HEK293 (cell line): ENCODE results near the gene TVP23C.
"Not testable (repeated sequence)": the region's sequence is repeated elsewhere in the genome, so short reads cannot be mapped to it uniquely, and the experiment has no call there.

Experiments
- CTCF ChIA-PET: fragments of 350-600 bp; formaldehyde crosslinking; extraction: SDS; loops from one replicate; lab custom pipeline; 2021; ENCODE audit warnings: antibody characterized with exemption; lab: Yijun Ruan, JAX
- POLR2A ChIA-PET: fragments of 300-600 bp; formaldehyde crosslinking; extraction: SDS; loops from one replicate; lab custom pipeline; 2020; ENCODE audit warnings: antibody characterized with exemption, inconsistent platforms; lab: Yijun Ruan, JAX
- H3K27ac ChIP-seq: fragments of 200-500 bp; sonication (Bioruptor generic); 2 replicates; pipeline ENCODE4 v1.5.1; 2014; ENCODE audit warnings: low read depth, low read length, control low read depth, inconsistent platforms; ENCODE audit errors: extremely low read depth
- H3K36me3 ChIP-seq, 2 experiments: fragments of 200-500 bp in 1 of 2; sonication (Bioruptor generic) in 1 of 2; 1 replicate in 1 of 2; 2 replicates in 1 of 2; pipeline ENCODE4 v1.5.1; 2014 to 2017; ENCODE audit warnings: inconsistent platforms in 2 of 2, low read length in 2 of 2; ENCODE audit not compliant: control insufficient read depth in 2 of 2, insufficient read depth in 1 of 2
- H3K4me1 ChIP-seq: fragments of 200-500 bp; sonication (Bioruptor generic); 2 replicates; pipeline ENCODE4 v1.5.1; 2014; ENCODE audit warnings: mild to moderate bottlenecking, low read length, inconsistent platforms; ENCODE audit not compliant: control insufficient read depth, insufficient read depth
- H3K4me3 ChIP-seq: 2 replicates; pipeline ENCODE4 v1.5.1; 2011; ENCODE audit warnings: low read depth, mild to moderate bottlenecking, control low read depth, low read length, moderate library complexity
- H3K9me3 ChIP-seq: fragments of 200-500 bp; sonication (Bioruptor generic); 2 replicates; pipeline ENCODE4 v1.5.1; 2014; ENCODE audit warnings: low read depth, low read length, inconsistent platforms; ENCODE audit not compliant: control insufficient read depth, insufficient read depth
- SCRT2 ChIP-seq: fragments of 450-650 bp; formaldehyde crosslinking; IDR thresholded peaks from 2 replicates; pipeline ENCODE4 v1.5.1; 2016; ENCODE audit warnings: missing biosample characterization, missing genetic modification characterization

TVP23C gene

DNA sequence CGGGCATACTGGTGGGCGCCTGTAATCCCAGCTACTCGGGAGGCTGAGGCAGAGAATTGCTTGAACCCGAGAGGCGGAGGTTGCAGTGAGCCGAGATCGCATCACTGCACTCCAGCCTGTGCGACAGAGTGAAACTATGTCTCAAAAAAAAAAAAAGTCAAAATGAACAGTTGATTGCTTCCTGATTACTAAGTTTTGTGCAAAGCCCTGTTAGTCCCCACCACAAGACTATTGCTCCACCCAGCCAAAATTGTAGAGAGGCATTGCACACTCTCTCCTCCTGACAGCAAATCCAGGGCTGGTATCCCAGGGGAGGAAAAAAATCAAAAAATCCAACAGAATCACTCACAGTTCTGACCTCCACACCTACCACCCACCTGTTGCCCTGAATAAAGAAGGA lies 29.7 kb upstream of the TVP23C start:
- H3K36me3 ChIP-seq, CTCF ChIA-PET, POLR2A ChIA-PET, H3K4me1 ChIP-seq, H3K27ac ChIP-seq, H3K4me3 ChIP-seq: not testable (repeated sequence)
- TF ChIP-seq SCRT2 (tag by site-specific recombination) = peak; percentile 42; the same call in 1 of the 2 replicates
- TF ChIP-seq, all 188 proteins: peak for 1; not testable (repeated sequence) for 187
- H3K9me3 ChIP-seq = not testable (repeated sequence)

- H3K4me3 ChIP-seq, H3K4me1 ChIP-seq, H3K9me3 ChIP-seq, POLR2A ChIA-PET, H3K27ac ChIP-seq, CTCF ChIA-PET, H3K36me3 ChIP-seq: not testable (repeated sequence)
Observed at GRCh38 chr17:15591986-15592385, 28.7 kb upstream of the TVP23C start.

GRCh38 chr17:15590844-15591243 lies 27.6 kb upstream of the TVP23C start:
- H3K4me1 ChIP-seq, H3K27ac ChIP-seq, H3K36me3 ChIP-seq, H3K9me3 ChIP-seq, H3K4me3 ChIP-seq, CTCF ChIA-PET, POLR2A ChIA-PET: not testable (repeated sequence)

DNA sequence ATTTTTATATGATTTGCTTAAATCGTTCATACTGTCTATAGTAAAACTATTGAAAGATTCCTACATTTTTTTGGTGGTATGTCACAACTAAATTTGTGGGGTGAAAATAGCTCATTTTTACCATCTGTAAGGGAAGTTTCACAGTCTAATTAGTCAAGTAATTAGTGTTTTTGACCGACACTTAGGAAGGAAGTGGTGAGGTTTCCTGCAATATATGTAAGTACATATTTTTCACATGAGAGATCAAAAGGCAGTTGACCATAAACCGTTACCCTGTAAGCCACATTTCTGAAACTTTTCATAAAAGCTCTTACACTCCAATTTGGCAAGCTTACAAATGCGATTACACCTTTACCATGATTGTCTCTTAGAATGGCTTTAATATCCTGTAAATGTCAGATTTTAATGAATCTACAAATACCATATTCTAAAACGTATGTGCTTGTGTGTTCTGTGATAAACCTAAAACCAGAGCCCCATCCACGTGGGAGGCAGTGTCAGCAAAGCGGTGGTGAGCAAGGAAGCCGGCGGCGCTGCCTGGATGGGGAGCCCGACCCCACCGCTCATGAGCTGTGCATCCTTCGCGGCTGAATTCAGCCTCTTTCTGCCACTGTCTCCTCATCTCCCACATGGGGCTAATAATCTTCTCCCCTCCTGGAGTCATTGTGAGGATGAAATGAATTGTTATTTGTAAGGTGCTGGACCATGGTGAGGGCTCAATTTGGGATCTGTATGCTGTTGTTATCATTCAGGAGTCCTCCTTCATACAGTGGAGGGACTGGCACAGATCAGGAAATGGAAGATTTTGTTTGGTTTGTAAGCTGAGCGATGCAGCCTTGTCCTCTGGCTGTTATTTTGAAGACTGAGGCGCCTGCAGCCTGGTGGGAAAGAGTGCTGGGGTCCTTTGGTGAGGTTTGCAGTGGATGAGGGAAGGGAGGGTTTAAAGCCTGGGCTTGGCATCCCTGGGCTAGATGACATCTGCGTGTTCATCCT lies 26.6 kb upstream of the TVP23C start:
- CTCF ChIA-PET = not testable (repeated sequence)

GRCh38 chr17:15588017-15588416 lies 24.7 kb upstream of the TVP23C start:
- H3K4me1 ChIP-seq, H3K27ac ChIP-seq, CTCF ChIA-PET, H3K9me3 ChIP-seq, POLR2A ChIA-PET, H3K36me3 ChIP-seq, H3K4me3 ChIP-seq: not testable (repeated sequence)

More for the DNA sequence above, 26.6 kb upstream of the TVP23C start:
- H3K27ac ChIP-seq, POLR2A ChIA-PET, H3K4me3 ChIP-seq, H3K9me3 ChIP-seq, H3K4me1 ChIP-seq, H3K36me3 ChIP-seq: not testable (repeated sequence)

GRCh38 chr17:15583313-15583712 lies 20.0 kb upstream of the TVP23C start:
- H3K9me3 ChIP-seq, H3K36me3 ChIP-seq, H3K4me1 ChIP-seq, H3K27ac ChIP-seq, H3K4me3 ChIP-seq, POLR2A ChIA-PET, CTCF ChIA-PET: not testable (repeated sequence)

DNA sequence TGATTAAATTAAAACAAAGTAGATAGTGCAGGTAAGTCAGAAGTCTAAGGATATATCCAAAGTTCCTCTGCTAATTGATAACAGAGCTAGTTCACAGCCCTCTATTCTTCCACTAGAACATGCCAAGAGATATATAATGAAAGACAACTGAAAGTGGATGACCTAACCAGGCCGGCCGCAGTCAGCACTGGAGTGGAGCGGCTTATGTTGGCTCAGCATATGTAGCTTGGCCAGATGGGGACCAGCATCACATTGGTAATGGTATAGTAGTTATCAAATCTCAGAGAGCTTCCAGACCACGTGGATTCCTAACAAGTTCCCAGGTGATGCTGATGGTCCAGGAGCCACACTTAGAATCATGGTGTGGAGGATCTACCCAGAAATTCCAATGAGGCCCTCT lies 18.2 kb upstream of the TVP23C start:
- POLR2A ChIA-PET = not testable (repeated sequence)

DNA sequence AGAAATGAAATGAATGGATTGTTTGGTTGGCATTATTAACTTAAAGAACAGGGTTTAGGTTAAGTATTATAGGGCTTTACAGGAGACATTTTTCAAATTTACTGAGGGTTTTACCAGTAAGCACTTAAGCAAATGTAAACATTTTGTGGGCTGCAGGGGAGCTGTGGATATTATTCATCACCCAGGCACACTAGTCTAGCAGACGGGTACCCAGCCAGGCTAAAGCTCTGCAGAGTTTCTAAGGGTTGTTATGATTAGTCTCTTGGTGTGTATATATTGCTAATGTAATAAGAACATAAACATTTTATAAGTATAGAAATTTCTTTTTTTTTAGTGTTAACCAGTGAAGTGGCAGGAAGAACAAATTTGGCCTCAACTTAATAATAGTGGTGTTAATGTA lies 13.6 kb upstream of the TVP23C start:
- H3K9me3 ChIP-seq, H3K27ac ChIP-seq, H3K4me1 ChIP-seq, H3K4me3 ChIP-seq, H3K36me3 ChIP-seq, POLR2A ChIA-PET, CTCF ChIA-PET: not testable (repeated sequence)

More for the DNA sequence above, 18.2 kb upstream of the TVP23C start:
- H3K4me3 ChIP-seq, H3K4me1 ChIP-seq, H3K9me3 ChIP-seq, H3K27ac ChIP-seq, CTCF ChIA-PET, H3K36me3 ChIP-seq: not testable (repeated sequence)

- H3K9me3 ChIP-seq, H3K4me3 ChIP-seq, POLR2A ChIA-PET, H3K4me1 ChIP-seq, H3K36me3 ChIP-seq, CTCF ChIA-PET, H3K27ac ChIP-seq: not testable (repeated sequence)
Observed at GRCh38 chr17:15574660-15575059, 11.4 kb upstream of the TVP23C start.

GRCh38 chr17:15573870-15574269 lies 10.6 kb upstream of the TVP23C start:
- H3K9me3 ChIP-seq, POLR2A ChIA-PET, CTCF ChIA-PET, H3K36me3 ChIP-seq, H3K4me1 ChIP-seq, H3K4me3 ChIP-seq, H3K27ac ChIP-seq: not testable (repeated sequence)
